GM21381 (cell line): ENCODE data around the gene ABCC12.
A peak's percentile ranks its signal among the peaks of the same experiment; 100 is the strongest.

Experiments used
- ATAC-seq: cut with Tn5 transposase; IDR thresholded peaks from one replicate; pipeline ENCODE4 v1.9.1; 2021; ENCODE audit warnings: mild to moderate bottlenecking, moderate library complexity; ENCODE audit not compliant: unreplicated experiment

ABCC12 gene

DNA sequence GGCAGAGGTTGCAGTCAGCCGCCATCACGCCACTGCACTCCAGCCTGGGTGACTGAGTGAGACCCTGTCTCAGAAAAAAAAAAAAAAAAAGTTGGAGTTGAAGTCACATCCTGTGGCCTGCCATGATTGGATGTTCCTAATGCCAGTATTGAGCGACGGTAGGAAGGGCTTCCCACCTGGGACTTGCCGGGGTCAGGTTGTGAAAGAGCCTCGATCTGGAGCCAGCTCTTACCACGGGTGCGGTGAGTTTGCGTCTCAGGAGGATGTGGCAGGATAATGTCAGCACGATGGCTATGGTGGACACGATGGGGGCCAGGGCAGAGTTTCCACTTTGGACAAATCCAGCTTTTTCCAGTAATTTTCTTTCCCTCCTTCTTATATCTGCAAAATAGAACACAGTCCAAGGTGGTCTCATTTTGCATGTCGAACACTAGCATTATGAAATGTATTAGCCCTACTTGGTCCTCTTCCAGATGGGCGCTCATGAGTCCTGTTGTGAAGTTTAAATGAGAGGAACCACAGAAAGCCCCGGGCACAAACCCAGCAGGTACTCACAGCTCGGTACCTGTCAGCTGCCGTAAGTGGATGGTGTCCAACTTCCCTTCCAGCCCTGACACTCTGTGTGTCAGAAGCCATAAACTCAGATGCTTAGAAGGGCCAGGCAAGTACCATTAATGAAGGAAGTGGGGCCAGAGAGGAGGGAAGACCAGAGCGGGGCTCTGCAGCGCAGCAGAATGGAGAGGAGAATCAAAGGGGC is 22.2 kb downstream of the ABCC12 start:
- no peak for ATAC-seq

DNA sequence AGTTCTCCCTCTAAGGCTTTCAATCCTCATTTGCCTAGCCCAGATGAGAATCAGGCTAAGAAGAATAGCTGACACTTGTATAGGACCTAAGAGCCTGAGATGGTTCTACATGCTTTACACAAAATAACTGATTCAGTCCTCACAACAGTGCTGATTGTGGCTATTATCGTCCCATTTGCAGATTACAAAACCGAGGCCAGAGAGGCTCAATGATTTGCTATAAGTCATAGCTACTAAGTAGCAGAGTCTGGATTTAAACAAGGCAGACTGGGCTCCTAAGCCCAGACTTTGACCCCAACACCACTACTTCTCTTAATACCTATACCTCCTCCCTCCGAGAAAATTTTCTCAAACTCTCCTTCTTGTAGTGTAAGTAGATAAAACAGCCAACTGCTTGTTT is 23.1 kb downstream of the ABCC12 start:
- ATAC-seq = no peak

DNA sequence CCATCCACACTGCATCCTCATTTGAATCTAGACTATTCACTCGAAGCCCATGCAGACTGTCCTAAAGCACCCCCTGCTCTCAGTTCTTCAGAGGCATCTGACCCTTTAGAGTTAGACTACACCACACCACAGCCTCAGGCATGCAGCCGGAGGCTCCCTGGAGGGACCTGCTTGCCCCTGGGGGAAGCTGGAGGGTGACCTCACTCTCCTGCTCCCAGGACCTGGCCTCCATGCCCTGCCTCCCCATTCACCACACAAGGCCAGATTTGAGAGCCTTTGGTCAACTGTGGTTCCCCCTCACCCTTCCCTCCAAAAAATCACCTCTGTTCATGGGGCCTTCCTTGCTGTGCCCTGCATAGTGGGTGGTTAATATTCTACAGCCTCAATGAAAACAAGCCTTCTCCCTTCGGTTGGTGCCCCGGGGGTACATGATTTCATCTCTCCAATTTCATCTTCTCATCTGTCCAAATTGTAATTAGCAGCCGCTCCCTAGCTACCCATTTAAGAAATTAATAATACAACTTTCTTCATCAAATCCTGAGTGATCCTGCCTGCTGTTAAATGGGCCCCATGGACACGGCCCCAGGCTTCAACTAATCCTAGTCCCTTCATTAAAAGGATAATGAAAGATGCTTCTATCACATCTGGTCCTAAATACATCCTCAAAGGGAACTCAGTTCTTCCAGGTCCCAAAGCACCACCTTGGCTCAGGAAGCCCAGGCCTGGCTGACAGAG is 24.4 kb downstream of the ABCC12 start:
- no peak for ATAC-seq

DNA sequence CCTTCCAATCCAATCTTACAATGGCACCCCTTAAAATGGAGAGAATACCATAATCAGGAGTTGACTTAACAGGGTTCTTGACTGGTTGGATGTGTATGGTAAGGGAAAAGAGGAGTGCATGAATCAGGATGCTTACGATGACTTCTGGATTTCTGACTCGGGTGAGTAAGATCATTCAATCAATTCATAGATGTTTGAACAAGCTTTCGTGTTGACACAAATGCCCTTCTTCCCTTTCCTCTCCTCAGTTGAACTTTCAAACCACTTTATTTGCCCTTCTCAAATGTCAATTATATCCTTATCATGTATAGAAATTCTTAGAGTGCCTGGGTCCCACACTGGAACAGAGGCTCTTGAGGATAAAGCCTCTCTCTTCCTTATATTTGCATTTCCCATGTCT is 25.9 kb downstream of the ABCC12 start:
- ATAC-seq = no peak

DNA sequence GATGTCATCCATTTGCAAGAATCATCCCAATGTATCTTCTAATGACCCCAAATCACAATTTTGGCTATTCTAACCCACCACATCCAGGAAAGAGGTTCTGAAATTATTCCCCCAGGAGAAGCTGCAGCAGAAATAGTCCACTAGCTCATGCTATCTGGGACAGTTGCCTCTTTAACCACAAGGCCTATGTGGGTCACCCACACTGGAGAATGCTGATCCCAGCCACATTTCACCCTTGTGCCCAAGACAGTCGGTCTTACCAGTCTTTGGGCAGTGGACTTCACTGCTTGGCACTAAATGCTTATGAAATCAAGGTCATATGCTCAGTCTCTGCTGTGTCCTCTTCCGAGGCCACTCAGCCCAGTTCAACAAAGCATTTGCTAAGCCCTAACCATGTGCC is 27.0 kb downstream of the ABCC12 start:
- no peak for ATAC-seq

DNA sequence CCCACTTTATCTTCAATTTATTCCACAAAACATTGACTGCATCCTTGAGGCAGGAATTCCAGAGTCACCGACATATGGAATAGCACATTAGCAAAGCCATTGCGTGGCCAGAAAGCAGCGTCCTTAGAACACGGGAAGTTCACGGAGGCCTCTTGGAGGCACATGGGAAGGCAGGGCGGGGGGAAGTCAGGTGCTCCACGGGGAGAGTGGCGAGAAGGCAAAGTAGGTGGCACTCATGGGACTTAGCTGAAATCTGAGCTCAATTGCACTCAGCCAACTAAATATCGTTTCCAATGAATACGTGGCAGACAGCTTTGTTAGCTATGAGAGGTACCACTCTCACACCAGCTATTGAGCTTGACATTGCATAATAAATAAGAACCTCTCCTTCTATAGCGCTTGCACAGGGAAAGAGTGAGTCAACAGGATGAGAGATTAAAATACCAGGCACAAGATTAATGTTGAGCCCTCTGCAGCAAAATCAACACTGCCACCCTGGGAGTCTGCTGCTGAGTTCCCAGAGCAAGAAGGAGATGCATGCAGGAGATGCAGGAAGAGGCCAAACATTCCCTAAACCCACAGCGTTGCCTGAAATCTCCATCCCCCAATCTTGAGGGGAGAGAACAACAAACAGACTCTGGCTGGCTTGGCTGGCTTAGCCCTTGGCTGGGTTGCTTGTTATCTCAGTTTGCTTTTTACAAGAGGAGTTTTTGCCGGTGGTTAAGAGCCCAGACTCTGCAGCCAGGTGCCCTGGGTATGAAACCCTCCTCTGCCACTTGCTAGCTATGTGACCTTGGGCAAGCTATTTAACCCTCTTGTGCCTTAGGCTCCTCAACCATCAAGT is 28.8 kb downstream of the ABCC12 start:
- no peak for ATAC-seq

DNA sequence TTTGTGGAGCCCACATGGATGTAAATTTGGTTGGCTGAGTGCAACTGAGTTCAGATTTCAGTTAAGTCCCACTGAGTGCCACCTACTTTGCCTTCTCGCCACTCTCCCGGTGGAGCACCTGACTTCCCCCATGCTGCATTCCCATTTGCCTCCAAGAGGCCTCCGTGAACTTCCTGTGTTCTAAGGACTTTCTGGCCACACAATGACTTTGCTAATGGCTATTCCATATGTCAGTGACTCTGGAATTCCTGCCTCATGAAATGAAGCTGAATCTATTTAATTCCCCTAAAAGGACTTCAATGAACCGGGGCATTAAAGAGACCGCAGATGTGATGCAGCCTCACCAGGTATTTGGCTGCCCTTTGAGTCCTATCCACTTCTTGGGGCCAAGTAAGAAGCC is 29.9 kb downstream of the ABCC12 start:
- ATAC-seq = no peak

DNA sequence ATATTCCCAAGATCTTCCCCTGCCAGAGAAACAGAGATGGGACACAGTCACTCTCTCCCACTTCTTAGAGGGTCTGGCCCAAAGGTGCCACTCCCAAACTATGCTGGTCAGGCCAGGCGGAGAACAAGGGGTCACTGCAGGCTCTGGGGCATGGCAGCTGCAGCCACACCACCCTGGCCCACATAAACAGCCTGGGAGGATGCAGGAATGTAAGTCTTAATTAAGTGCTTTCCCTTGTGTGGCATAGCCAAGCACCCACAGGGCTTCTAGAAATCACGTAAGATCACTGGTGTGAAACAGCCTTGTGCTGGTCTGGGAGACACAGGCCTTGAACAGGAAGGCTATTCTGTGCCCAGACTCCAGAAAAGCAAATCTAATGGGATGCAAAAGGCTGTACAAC is 31.5 kb downstream of the ABCC12 start:
- ATAC-seq = no peak

DNA sequence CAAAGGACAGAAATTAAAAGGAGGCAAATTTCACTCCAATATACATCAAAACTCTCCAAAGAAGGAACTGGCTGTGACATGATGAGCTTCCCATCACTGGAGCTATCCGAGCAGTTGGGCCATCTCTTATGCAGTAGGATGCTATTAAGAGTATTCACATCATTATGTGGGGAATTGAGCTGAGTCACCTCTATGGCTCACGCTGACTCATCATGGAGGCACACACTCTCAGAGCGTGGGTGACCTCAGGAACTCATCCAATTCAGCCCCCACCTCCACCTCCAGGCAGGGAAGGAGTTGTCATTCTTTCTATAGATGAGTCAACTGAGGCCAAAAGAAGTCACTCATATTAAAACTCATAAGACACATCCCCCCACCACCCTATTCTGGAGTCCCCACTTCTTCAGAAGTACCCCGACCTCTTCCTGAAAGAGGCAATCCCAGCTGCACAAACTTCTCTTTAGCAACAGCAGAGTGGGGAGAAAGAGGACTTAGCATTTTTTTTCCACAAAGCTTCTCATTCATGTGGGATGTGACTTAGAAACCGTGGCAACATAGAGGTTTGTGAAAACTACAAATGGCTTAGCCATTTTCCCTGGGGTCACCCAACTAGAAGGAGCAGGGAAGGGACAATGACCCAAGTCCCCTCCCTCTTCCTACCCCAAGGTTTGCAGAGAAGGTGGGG is 32.5 kb downstream of the ABCC12 start:
- ATAC-seq = peak; percentile 53

DNA sequence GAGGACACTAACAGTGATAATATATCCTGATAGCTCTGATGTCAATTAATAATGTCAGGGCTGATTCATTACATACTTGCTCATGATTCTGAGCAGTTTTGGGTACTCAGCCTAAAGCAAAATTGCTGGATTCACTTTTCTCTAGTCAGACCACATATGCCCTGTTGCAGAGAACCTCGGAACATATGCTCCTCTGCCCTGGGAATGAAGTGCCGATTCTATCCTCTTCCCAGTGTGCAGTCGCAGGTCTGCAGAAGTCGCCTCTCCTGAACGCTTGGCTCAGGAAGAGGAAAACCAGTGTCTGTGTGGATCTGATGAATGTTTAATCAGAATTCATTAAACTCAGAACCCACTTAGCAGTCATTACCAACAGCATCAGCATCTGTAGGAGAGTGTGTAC is 34.5 kb downstream of the ABCC12 start:
- no peak for ATAC-seq

DNA sequence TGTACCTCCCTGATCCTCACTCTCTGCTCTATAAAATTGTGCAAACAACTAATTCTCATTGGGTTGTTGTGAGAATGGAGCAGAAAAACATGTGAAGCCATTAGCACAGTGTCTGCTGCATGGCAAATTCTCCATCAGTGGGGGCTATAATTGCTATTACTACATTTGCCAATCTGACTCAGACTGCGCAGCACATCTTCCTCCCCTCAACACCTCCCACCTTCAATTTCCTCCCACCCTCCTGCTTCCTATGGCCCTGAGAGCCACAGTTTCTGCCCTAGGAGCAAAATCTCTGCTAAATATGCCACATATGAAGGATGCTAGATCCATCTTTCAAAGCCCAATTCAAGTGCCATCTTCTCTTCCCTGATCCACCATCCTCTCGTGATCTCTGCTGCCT is 37.0 kb downstream of the ABCC12 start:
- no peak for ATAC-seq

DNA sequence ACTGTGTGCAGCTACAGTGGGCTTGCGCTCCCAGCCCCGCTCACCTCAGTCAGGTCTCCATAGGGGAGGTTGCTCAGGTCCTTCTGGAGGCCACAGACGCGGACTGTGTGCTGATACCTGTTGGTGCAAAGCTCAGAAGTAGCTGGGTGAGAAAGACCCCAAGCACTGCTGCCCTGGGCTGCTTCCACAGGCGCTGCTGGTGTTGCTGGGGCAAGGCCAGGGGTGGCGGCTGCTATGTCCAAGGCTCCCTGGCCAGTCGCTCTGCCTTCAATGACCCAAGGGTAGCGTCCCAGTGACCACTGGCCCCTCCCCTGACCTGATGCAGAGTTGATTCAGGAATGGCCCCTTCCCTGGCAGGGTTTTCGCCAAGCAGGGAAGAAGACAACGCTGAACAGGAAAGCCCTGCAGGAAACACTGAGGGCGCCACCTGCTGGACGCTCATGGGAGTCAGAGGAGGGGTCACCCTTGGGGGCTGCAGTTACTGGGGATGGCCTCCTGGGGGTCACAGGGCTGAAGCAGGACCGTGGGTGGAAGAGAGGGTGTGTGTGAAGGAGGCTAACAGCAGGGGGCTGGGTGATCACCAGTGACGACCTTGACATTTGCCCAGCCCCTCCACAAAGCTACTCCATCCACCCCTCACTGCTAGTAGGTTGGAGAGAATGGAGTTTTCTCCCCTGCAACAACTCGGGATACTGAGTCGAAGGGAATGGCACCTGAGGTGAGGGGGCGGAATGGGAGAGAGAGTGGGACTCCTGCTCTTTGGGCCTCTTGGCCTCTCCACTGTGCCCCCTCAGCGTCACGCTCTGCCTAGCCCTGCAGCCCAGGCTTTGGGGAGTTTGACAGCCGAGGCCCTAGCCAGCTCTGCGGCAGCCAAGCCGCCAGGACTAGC is 38.3 kb downstream of the ABCC12 start:
- peak; percentile 67 for ATAC-seq

DNA sequence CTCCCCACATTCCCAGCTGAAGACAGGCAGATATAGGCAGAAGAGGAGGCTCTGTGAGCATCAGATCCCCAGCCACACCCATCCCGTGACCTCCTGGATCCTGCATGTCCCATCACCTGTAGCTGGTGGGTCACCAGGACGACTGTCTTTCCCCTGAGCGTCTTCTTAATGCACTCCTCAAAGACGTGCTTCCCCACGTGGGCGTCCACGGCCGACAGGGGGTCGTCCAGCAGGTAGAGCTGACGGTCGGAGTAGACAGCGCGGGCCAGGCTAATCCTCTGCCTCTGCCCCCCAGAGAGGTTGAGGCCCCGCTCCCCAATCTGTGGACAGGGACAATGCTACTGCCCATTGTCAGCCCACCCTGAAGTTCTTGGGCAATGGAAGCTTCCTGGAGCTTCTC is 40.5 kb downstream of the ABCC12 start:
- ATAC-seq = no peak

DNA sequence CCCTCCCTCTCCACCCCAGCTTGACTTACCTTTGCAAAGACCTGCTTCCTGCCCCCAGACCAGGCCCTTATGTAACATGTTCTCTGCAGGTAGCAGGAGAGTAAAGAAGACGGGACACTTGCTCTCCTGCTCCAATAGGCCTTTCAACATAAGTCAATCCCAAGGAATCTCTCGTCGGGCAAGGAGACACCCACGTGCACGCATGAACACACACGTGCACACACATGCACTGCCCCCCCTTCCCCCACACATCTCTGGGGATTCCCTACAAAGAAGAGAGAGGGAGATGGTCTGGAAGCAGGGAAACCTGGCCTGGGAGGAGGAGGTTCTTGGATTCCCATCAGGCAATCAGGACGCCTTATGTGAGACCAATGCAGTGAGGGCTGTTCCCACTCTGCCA is 41.4 kb downstream of the ABCC12 start:
- ATAC-seq = no peak

DNA sequence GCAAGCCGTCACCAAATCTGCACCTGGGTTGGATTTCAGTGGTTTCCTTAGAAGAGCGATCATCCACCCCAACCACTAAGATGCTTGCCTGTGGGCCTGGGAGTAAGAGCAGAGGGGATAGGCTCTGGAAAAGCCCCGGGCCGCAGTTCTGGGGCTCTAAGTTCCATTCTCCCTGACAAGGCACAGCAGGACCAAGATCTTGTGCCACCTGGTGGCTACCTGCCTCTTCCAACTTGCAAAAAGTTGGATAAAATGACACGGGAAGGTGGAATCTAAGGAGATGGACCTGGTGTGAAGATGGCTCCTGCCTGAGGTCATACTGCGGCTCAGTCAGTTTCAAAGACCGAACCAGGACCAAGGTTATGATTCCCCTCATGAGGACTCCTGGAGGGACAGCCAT is 42.3 kb downstream of the ABCC12 start:
- no peak for ATAC-seq

DNA sequence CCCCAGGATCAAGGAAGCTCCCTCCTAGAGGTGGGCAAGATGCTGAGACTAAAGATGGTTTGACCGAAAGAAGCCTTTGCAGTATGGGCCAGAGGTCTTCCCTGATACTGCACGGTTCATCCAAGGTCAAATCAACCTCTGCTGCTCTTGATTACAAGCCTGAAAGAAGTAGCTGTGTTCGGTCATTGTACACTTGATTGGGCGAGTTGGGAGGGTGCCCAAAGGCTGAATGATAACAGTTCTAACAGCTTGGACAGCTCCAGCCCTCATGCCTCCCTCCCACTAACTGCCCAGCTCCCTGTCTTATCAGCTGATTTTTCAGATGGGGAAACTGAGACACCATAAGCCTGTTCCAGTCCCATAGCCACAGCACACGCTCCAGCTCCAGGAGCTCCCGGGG is 42.8 kb downstream of the ABCC12 start:
- no peak for ATAC-seq

DNA sequence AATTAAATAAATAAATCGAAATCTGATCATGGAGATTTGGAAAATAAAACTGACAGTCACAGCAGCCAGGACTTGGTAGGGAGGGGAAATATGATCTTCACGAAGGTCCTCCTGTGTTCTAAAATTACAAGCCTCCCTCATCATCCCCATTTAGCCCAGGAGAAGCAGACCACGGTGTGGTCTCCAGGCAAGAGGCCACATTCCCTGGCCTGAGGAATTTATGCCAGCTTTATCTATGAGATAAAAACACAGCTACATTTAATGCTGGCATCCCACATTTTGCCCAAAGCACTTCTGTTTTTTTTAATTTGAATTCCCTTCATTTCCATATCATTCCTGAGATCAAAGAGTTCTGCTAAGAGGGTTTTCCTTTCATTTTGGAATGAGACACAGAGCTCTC is 43.2 kb downstream of the ABCC12 start:
- ATAC-seq = no peak

DNA sequence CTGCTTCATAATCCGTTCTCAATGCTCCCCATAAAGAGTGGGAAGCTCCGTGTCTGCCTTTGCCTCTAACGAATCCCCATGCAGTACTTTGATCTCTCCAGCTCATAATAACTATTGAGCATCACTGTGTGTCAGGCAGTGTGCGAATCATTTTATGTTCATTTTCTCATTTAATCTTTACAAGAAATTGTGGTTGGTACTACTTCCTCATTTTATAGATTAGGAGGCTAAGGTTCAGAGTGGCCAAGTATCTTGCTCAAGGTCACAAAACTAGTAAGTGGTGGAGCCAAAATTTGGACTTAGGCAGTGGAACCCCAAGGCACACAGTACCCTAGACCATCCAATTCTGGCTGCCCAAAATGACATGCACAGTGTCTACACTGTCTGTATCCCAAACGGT is 44.8 kb downstream of the ABCC12 start:
- ATAC-seq = no peak

DNA sequence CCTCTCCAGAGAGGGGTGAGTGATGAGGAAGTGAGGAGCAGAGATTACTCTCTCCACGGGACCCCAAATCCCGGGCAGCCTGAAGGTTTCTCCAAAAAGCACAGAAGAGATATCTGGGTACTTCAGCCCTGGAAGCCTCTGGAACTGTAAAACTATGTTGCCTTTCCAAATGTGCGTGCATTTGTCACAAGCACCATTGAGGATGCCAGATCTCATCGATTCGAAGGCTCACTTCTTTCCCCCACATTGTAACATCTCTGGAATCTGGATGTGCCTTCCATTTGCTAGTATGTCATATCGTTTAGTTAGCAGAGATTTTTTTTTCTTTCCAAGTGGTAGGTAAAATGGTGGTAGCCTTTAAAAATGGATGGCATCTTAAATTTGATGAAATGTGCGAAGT is 45.8 kb downstream of the ABCC12 start:
- ATAC-seq = no peak

DNA sequence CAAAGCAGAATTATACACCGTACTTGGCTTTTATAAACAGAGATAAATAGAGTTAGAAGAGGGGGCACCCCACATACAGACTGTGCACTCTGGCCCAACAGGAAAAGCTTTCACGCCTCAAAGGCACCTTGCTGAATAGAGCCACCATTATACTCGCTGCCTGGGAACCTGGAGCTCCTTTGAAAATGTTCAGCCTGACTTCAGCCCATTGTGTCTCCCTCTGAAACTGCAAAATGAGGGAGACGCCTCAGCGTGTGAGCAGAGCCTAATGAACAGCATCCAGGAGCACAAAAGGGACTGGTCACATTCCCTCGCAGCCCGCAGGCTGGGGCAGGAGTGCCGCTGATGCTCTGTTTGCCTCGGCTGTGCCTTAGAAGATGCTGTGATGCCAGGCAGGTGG is 46.3 kb downstream of the ABCC12 start:
- ATAC-seq = no peak
